GM12891 (cell line): Measurements from ENCODE around the gene CEACAM21.

ENCODE experiments used
- DNase-seq: peaks from one replicate; pipeline ENCODE4 v3.0.0; 2011; ENCODE audit warnings: low spot score; ENCODE audit not compliant: insufficient read length
- FAIRE-seq: peaks from 2 replicates; lab custom pipeline; 2011; peaks lifted over from hg19 to GRCh38; lab: Jason Lieb, UNC
- PAX5 ChIP-seq: IDR thresholded peaks from 2 replicates; pipeline ENCODE4 v1.6.1; 2011; ENCODE audit warnings: low read length, moderate library complexity, mild to moderate bottlenecking; ENCODE audit not compliant: insufficient read depth, severe bottlenecking
- POLR2A ChIP-seq: IDR thresholded peaks from 2 replicates; pipeline ENCODE4 v1.6.1; 2011; ENCODE audit warnings: low read depth, low read length, control low read depth
- POLR2AphosphoS5 ChIP-seq: IDR thresholded peaks from 2 replicates; pipeline ENCODE4 v1.6.1; 2011; ENCODE audit warnings: low read depth, low read length, control low read depth
- POU2F2 ChIP-seq: IDR thresholded peaks from 2 replicates; pipeline ENCODE4 v1.6.1; 2011; ENCODE audit warnings: low read depth, mild to moderate bottlenecking, control low read depth, low read length, moderate library complexity
- SPI1 ChIP-seq: IDR thresholded peaks from 2 replicates; pipeline ENCODE4 v1.6.1; 2011; ENCODE audit warnings: low read depth, low read length, control low read depth
- TAF1 ChIP-seq: IDR thresholded peaks from 2 replicates; pipeline ENCODE4 v1.6.1; 2011; ENCODE audit warnings: low read depth, low read length, control low read depth

CEACAM21 gene

GRCh38 chr19:41590936-41591335, 15.0 kb downstream of the CEACAM21 start:
- DNase-seq: no peak
- FAIRE-seq: no peak
- TF ChIP-seq TAF1: no peak
- no peak for TF ChIP-seq POLR2AphosphoS5
- no peak for TF ChIP-seq POU2F2
- no peak for TF ChIP-seq PAX5
- TF ChIP-seq SPI1: no peak
- TF ChIP-seq POLR2A: no peak

- no peak for FAIRE-seq
- DNase-seq: no peak
- TF ChIP-seq SPI1 (no peak), POLR2AphosphoS5 (no peak), POLR2A (no peak), POU2F2 (no peak), PAX5 (no peak), TAF1 (no peak)
These were observed 16.1 kb downstream of the CEACAM21 start for GRCh38 chr19:41591951-41592562.

GRCh38 chr19:41595258-41595889, 19.4 kb downstream of the CEACAM21 start:
- TF ChIP-seq TAF1: no peak
- no peak for TF ChIP-seq PAX5
- no peak for TF ChIP-seq POU2F2
- no peak for TF ChIP-seq POLR2A
- no peak for TF ChIP-seq POLR2AphosphoS5
- no peak for TF ChIP-seq SPI1
- DNase-seq (peak; percentile 42), FAIRE-seq (peak; percentile 97)

GRCh38 chr19:41595890-41596280, 19.9 kb downstream of the CEACAM21 start:
- TF ChIP-seq POU2F2: no peak
- no peak for TF ChIP-seq POLR2AphosphoS5
- no peak for TF ChIP-seq TAF1
- no peak for TF ChIP-seq POLR2A
- TF ChIP-seq PAX5: no peak
- no peak for TF ChIP-seq SPI1
- no peak for DNase-seq
- no peak for FAIRE-seq

- TF ChIP-seq PAX5 (no peak), SPI1 (peak; percentile 68), TAF1 (no peak)
- FAIRE-seq (peak; percentile 99), DNase-seq (peak; percentile 59)
These were observed 21.7 kb downstream of the CEACAM21 start for GRCh38 chr19:41597600-41598041.

GRCh38 chr19:41599175-41599966, 23.4 kb downstream of the CEACAM21 start:
- TF ChIP-seq TAF1 (no peak), POLR2A (no peak), POU2F2 (no peak), SPI1 (no peak), POLR2AphosphoS5 (no peak), PAX5 (no peak)
- no peak for FAIRE-seq
- DNase-seq: no peak

GRCh38 chr19:41601771-41602170, 25.8 kb downstream of the CEACAM21 start:
- no peak for TF ChIP-seq POLR2A
- no peak for TF ChIP-seq SPI1
- no peak for TF ChIP-seq PAX5
- no peak for TF ChIP-seq POLR2AphosphoS5
- TF ChIP-seq POU2F2: no peak
- no peak for TF ChIP-seq TAF1
- no peak for FAIRE-seq
- no peak for DNase-seq

GRCh38 chr19:41604831-41605230, 28.9 kb downstream of the CEACAM21 start:
- DNase-seq (no peak), FAIRE-seq (no peak)
- TF ChIP-seq POLR2AphosphoS5 (no peak), POLR2A (no peak), PAX5 (no peak), SPI1 (no peak), TAF1 (no peak), POU2F2 (no peak)
